Epithelial cell of prostate (primary cell): ENCODE results near the gene KYAT1.
A peak's percentile ranks its signal among the peaks of the same experiment; 100 is the strongest.
"Not testable (repeated sequence)": the region's sequence is repeated elsewhere in the genome, so short reads cannot be mapped to it uniquely, and the experiment has no call there.

Experiments used
- DNase-seq: peaks from one replicate; pipeline ENCODE4 v3.0.0-alpha.2; 2011; ENCODE audit warnings: low read depth, low spot score
- H3K27ac ChIP-seq: fragments of 450-650 bp; 2 replicates; pipeline ENCODE4 v1.5.1; 2017; ENCODE audit warnings: mild to moderate bottlenecking

KYAT1 gene

GRCh38 chr9:128845186-128845931 lies 36.4 kb downstream of the KYAT1 start:
- H3K27ac ChIP-seq, result peak overlapping the region; percentile 59
- DNase-seq, result peak; percentile 63

DNA sequence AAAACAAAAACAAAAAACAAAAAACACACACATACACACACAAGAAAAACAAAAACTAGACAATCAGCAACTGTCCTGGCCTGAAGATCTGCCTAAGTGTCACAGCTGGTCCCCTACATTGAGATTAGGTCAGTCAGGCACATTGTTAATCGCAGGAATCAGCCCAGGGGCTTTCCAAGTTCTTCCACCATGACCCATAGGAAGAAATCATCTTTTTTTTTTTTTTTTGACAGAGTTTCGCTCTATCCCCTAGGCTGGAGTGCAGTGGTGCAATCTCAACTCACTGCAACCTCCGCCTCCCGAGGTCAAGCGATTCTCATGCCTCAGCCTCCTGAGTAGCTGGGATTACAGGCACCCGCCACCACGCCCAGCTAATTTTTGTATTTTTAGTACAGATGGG lies 38.6 kb downstream of the KYAT1 start:
- not testable (repeated sequence) for DNase-seq, H3K27ac ChIP-seq

DNA sequence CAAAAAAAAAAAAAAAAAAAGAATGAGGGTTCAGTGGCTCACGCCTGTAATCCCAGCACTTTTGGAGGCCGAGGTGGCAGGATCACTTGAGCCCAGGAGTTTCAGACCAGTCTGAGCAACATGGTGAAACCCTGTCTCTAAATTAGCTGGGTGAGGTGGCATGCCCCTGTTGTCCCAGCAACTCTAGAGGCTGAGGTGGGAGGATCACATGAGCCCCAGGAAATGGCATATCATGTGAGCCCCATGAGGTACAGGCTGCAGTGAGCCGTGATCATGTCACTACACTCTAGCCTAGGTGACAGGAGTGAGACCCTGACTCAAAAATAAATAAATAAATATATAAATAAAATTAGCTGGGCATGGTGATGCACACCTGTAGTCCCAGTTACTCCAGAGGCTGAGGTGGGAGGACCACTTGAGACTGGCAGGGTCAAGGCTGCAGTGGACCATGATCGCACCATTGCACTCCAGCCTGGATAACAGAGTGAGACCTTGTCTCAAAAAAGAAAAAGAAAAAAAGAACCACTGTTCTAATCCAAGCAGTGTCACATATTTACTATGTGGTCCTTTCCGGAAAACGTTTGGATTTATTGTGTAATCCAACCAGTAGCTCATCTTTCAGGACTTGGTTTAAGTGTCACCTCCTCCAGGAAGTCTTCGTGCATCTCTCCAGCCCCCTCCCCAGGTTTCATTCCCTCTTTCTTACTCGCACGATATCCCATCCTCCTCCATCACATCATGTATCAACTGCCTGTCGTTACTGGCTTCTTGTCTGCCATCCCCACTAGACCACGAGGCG lies 39.9 kb downstream of the KYAT1 start:
- DNase-seq, result no peak
- no peak overlapping the region for H3K27ac ChIP-seq

DNA sequence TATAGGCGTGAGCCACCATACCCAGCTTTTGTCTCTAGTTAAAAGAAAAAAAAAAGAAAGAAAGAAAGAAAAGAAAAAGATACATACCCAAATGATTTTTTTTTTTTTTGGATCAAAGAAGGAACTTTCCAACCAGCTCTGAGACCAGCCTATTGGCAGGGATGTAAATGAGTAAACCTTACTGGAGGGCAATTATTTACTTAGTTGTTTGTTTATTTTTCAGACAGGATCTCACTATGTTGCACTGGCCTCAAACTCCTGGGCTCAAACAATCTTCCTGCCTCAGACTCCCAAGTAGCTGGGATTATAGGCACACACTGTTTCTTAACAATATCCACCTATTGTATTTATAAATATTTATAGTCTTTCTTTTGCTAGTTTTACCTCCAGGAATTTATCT lies 41.2 kb downstream of the KYAT1 start:
- DNase-seq, result no peak
- no peak overlapping the region for H3K27ac ChIP-seq

DNA sequence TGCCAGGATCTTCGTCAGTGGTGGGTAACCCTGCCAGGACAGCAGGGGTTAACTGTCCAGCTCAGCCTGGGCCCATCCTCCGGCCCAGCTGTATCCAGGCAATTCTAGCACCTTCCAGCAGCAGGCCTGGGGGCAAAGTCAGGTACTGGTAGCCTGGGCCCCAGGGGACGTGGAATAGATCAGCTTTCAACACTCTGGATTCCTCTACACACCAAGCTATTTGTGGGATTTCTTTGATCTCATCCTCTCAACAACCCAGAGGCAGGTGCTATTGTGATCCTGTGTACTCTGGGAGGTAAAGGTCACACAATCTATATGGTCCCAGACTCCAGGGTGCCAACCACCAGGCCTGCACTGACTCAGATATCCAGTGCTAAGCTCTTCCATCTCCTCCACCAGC lies 43.4 kb downstream of the KYAT1 start:
- no peak for DNase-seq
- no peak overlapping the region for H3K27ac ChIP-seq

GRCh38 chr9:128836509-128837145 lies 45.1 kb downstream of the KYAT1 start:
- no peak for DNase-seq
- H3K27ac ChIP-seq, result no peak overlapping the region

GRCh38 chr9:128835246-128836210 lies 46.2 kb downstream of the KYAT1 start:
- no peak for DNase-seq
- no peak overlapping the region for H3K27ac ChIP-seq

DNA sequence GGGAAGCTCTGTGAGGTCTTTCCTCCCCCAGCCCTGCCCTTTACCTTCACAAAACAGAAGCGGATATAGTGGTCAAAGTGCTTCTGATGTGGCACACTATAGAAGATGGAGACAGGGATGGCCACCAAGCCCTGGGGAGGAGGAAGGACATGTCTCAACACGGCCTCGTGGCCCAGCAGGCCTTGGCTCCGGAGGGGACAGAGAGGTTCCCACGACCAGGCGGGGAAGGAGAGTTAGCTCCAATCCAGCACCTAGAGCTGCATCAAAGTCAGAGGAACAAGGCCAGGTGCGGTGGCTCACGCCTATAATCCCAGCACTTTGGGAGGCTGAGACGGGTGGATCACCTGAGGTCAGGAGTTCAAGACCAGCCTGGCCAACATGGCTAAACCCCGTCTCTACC lies 48.1 kb downstream of the KYAT1 start:
- DNase-seq, result no peak
- H3K27ac ChIP-seq, result no peak overlapping the region

DNA sequence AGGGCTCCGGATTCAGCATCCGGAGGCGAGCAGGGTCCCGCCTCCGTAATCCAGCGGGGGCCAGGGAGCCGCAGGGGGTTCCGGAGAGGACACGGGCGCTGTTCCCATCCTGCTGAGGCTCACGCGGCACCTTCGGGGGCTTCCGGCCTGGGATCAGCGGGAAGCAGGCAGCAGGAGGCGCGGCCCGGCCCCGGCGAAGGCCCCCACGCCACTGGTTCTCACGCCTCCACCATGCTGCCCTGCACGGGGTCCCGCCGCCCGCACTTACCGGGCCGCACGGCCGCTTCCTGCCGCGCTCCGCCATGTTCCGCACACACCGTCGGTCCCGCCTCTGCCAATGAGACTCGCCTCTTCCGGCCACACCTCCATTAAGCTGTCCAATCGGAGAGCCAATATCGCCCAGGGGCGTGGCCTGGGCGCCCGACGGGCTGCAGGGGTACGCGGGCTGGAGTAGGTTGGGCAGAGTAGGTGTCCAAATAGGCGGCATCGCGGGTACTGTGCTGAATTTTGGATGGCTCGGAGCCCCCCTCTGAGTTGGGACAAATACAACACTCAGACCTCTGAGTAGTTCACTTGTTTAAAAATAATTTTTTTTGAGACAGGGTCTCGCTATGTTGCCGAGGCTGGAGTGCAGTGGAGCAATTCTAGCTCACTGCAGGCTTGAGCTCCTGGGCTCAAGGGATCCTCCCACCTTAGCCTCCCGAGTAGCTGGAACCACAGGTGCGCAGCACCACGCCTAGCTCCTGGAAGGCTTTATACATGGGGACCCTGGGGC lies 52.1 kb downstream of the KYAT1 start, which contains the start of gene SPOUT1:
TSS of gene SPOUT1 (minus strand) at position 318 of the 775 bp plus-strand sequence. CDS start at position 304, 14 bp downstream.
- DNase-seq, result peak; percentile 40
- peak within 1 kb of the TSS; percentile 35 for H3K27ac ChIP-seq

GRCh38 chr9:128828719-128829452 lies 52.9 kb downstream of the KYAT1 start:
- DNase-seq, result no peak
- H3K27ac ChIP-seq, result peak overlapping the region; percentile 35

- H3K27ac ChIP-seq, result no peak overlapping the region
Measured at GRCh38 chr9:128828267-128828666, 53.5 kb downstream of the KYAT1 start.

GRCh38 chr9:128825923-128826700 lies 55.6 kb downstream of the KYAT1 start:
- no peak for DNase-seq
- no peak overlapping the region for H3K27ac ChIP-seq

More at GRCh38 chr9:128828267-128828666, 53.5 kb downstream of the KYAT1 start:
- no peak for DNase-seq

- H3K27ac ChIP-seq, result no peak overlapping the region
- no peak for DNase-seq
Measured at GRCh38 chr9:128824911-128825310, 56.8 kb downstream of the KYAT1 start.

- no peak for DNase-seq
Measured at GRCh38 chr9:128823903-128824406, 57.8 kb downstream of the KYAT1 start.

GRCh38 chr9:128823362-128823902 lies 58.3 kb downstream of the KYAT1 start:
- no peak for DNase-seq
- no peak overlapping the region for H3K27ac ChIP-seq

More at GRCh38 chr9:128823903-128824406, 57.8 kb downstream of the KYAT1 start:
- no peak overlapping the region for H3K27ac ChIP-seq

DNA sequence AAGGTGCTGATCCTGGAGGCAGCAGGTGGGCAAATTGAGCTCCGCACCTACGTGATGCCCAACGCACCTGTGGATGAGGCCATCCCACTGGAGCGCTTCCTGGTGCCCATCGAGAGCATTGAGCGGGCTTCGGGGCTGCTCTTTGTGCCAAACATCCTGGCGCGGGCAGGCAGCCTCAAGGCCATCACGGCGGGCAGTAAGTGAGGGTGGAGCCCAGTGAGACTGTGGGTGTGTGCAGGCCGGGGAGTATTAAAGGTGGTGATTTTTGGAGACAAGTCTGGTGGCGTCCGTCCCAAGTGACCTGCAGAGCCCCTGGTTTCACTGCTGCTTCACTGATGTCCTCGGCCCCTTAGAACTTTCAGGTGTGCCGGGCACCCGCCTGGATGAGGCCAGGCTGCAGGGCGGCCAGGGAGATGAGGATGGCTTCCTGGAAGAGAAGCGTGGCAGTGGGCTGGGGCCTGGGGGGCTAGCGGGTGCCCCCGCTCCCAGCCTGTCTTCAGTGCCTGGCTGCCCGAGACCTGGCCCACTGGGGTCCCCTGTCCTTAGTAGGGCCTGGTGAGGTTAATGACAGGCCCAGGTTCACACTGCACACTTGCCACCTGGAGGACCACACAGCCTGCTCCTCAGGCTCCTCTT lies 59.2 kb downstream of the KYAT1 start:
- DNase-seq, result no peak
- no peak overlapping the region for H3K27ac ChIP-seq
